ENCODE data around the gene SASH1.

The SASH1 gene

GRCh38 chr6:148530976-148531375 is 188.3 kb downstream of the SASH1 start:
- no peak for TF ChIP-seq CTCF (conservative IDR thresholded peaks at IDR 0.05)
- no peak overlapping the region for H3K27ac ChIP-seq

GRCh38 chr6:148532698-148533097 is 190.1 kb downstream of the SASH1 start:
- H3K27ac ChIP-seq: no peak overlapping the region
- no peak for TF ChIP-seq CTCF (conservative IDR thresholded peaks at IDR 0.05)

GRCh38 chr6:148533309-148534107 is 190.9 kb downstream of the SASH1 start:
- TF ChIP-seq CTCF (conservative IDR thresholded peaks at IDR 0.05): no peak
- H3K27ac ChIP-seq: no peak overlapping the region

- TF ChIP-seq CTCF (conservative IDR thresholded peaks at IDR 0.05): no peak
- no peak overlapping the region for H3K27ac ChIP-seq
Measured at GRCh38 chr6:148534871-148535270, 192.2 kb downstream of the SASH1 start.

GRCh38 chr6:148535381-148535780 is 192.7 kb downstream of the SASH1 start:
- H3K27ac ChIP-seq: no peak overlapping the region
- TF ChIP-seq CTCF (conservative IDR thresholded peaks at IDR 0.05): no peak

- no peak overlapping the region for H3K27ac ChIP-seq
- TF ChIP-seq CTCF (conservative IDR thresholded peaks at IDR 0.05): no peak
Measured at GRCh38 chr6:148535976-148536375, 193.3 kb downstream of the SASH1 start.

- TF ChIP-seq CTCF (conservative IDR thresholded peaks at IDR 0.05): no peak
- no peak overlapping the region for H3K27ac ChIP-seq
Measured at GRCh38 chr6:148538261-148539190, 195.9 kb downstream of the SASH1 start.

All from VCaP (cell line).